Caco-2 (cell line): ENCODE results near the gene IL12RB1. TPM values are rescaled to one million over a fixed set of nuclear protein-coding genes. Genes with fewer than 3 reads are reported as not detected.

ENCODE experiments used
- BruUV-seq: library from RNA; stranded (reverse); fragments of 400-500 nt; replicated peaks from 2 replicates; lab custom pipeline; 2021; lab: Mats Ljungman, UMichigan
- CTCF ChIA-PET: fragments of 300-600 bp; sonication (Branson Sonifier 250); formaldehyde crosslinking; loops from one replicate; lab custom pipeline; 2022; ENCODE audit warnings: antibody characterized with exemption; lab: Charles Lee
- POLR2A ChIA-PET: fragments of 300-600 bp; sonication (Branson Sonifier 250); formaldehyde crosslinking; loops from one replicate; lab custom pipeline; 2022; ENCODE audit warnings: antibody characterized with exemption; lab: Charles Lee
- DNase-seq, 2 experiments: peaks; one replicate each; pipeline versions ENCODE4 v3.0.0 to v3.0.0-alpha.2; 2020 to 2022
- H3K27me3 ChIP-seq: replicated peaks from 2 replicates; pipeline ENCODE4 v1.6.0; 2011; ENCODE audit warnings: low read length; ENCODE audit not compliant: control insufficient read depth, insufficient read depth
- H3K36me3 ChIP-seq: 2 replicates; pipeline ENCODE4 v1.5.1; 2011; ENCODE audit warnings: low read length; ENCODE audit not compliant: control insufficient read depth, insufficient read depth
- H3K4me1 ChIP-seq: fragments of 250-450 bp; sonication (Bioruptor Pico); 2 replicates; pipeline ENCODE4 v1.5.1; 2020; ENCODE audit warnings: mild to moderate bottlenecking
- H3K4me3 ChIP-seq: 2 replicates; pipeline ENCODE4 v1.5.1; 2011; ENCODE audit warnings: low read depth, mild to moderate bottlenecking, control low read depth, low read length
- H3K9me3 ChIP-seq: fragments of 250-450 bp; sonication (Bioruptor Pico); 2 replicates; pipeline ENCODE4 v1.5.1; 2020; ENCODE audit warnings: mild to moderate bottlenecking, moderate library complexity
- H3K27ac Mint-ChIP-seq: one replicate; pipeline ENCODE4 v1.8.0; 2022; ENCODE audit warnings: mixed read lengths; ENCODE audit not compliant: unreplicated experiment
- H3K27me3 Mint-ChIP-seq: one replicate; pipeline ENCODE4 v1.8.0; 2022; ENCODE audit warnings: mixed read lengths; ENCODE audit not compliant: insufficient read depth, unreplicated experiment
- H3K36me3 Mint-ChIP-seq: one replicate; pipeline ENCODE4 v1.8.0; 2022; ENCODE audit warnings: mild to moderate bottlenecking, mixed read lengths; ENCODE audit not compliant: insufficient read depth, unreplicated experiment
- H3K4me1 Mint-ChIP-seq: one replicate; pipeline ENCODE4 v1.8.0; 2022; ENCODE audit warnings: low read depth, mixed read lengths; ENCODE audit not compliant: unreplicated experiment
- H3K4me3 Mint-ChIP-seq: one replicate; pipeline ENCODE4 v1.8.0; 2022; ENCODE audit warnings: mild to moderate bottlenecking, moderate library complexity, mixed read lengths; ENCODE audit not compliant: unreplicated experiment
- H3K9me3 Mint-ChIP-seq: one replicate; pipeline ENCODE4 v1.8.0; 2022; ENCODE audit warnings: mixed read lengths; ENCODE audit not compliant: unreplicated experiment
- CTCF ChIP-seq, 2 experiments: fragments of 200-600 bp in 1 of 2; IDR thresholded peaks; 1 replicate in 1 of 2; 2 replicates in 1 of 2; pipeline versions ENCODE4 v1.5.1 to v1.8.0; 2011 to 2022; ENCODE audit warnings: antibody characterized with exemption in 1 of 2, control low read depth in 1 of 2, inconsistent platforms in 1 of 2, low read depth in 1 of 2, low read length in 1 of 2, mild to moderate bottlenecking in 1 of 2, moderate library complexity in 1 of 2; ENCODE audit not compliant: insufficient read depth in 1 of 2, severe bottlenecking in 1 of 2, unreplicated experiment in 1 of 2
- intact Hi-C: fragments of 100-400 bp; cut with micrococcal nuclease; formaldehyde crosslinking; loops from one replicate; pipeline ENCODE4 v1.10.0; 2022; ENCODE audit not compliant: unreplicated experiment
- total RNA-seq: library from RNA; stranded (reverse); gene quantifications from 2 replicates; pipeline ENCODE4 v1.2.3, GENCODE V29; 2022

IL12RB1 gene
- total RNA-seq, 1 experiment from 2014 or later = not detected

GRCh38 chr19:18110609-18111232 lies 24.0 kb upstream of the IL12RB1 start:
- H3K9me3 ChIP-seq = no peaks in the 10 kb centered on the region
- Mint-ChIP-seq H3K27ac (no peak overlapping the region), H3K9me3 (no peaks in the 10 kb centered on the region), H3K4me3 (peak overlapping the region; percentile 74), H3K4me1 (peaks cover 8% of the 10 kb centered on the region), H3K36me3 (no peaks in the 10 kb centered on the region), H3K27me3 (no peaks in the 10 kb centered on the region)
- no peaks in the 10 kb centered on the region for H3K36me3 ChIP-seq
- H3K4me1 ChIP-seq = peaks cover 17% of the 10 kb centered on the region
- H3K4me3 ChIP-seq = peak overlapping the region; percentile 82
- ChIA-PET CTCF (interaction anchor here (0.6 to 1.0 kb wide), 3 partner anchors 11 to 58 kb away, joined by 3 to 4 read pairs (median 3); no protein-coding TSS in a partner anchor), POLR2A (no interaction called here)
- intact Hi-C loops = no loop called here
- no peaks in the 10 kb centered on the region for H3K27me3 ChIP-seq
- DNase-seq = no peak
- TF ChIP-seq CTCF (IDR thresholded peaks at IDR 0.05; ENCODE audit: insufficient read depth in 1 of 2, low read depth in 1 of 2, low read length in 1 of 2, severe bottlenecking in 1 of 2, unreplicated experiment in 1 of 2) = no peak
- BruUV-seq = no TSS peak

DNA sequence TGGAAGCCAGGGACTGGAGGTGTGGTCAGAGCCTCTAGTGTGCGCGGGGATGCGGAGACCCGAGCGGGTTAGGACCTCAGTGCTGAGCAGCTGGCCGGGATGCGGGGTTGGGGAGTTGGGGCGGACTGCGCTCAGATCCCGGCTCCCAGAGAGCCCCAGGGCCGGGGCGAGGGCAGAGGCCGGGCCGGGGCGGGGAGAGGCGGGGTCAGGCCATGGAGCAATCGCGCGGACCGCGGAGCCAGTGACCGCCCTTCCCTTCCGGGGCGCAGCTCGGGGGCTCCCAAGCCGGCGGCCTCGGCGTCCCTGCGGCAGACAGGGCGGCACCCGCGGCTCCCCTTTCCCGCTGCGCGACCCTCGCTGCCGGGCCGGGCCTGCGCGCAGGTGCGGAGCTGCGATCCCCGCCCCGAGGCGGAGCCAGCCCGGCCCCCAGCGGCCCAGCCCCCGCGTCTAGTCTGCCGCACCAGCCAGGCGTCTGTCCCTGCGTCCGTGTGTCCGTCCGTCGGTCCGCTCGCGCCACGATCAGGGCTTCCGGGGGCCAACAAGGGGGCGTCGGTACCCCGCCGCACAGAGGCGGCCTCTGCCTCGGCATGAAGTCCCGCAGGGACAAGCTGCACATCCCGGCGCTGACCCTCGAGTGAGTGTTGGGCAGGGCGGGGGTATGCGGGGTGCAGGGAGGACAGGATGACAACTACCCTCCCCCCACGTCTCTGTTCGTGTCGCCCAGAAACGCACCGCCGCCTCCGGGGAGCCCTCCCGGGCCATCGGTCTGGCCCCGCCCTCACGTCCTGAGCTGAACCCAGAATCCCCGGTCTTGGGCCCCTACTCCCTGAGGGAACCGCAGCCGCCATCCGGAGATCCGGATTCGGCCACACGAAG lies 23.2 kb upstream of the IL12RB1 start:
- peak; percentile 64 to 75 for DNase-seq
- no TSS peak for BruUV-seq

More for the DNA sequence above, 23.2 kb upstream of the IL12RB1 start:
- no peak for TF ChIP-seq CTCF (IDR thresholded peaks at IDR 0.05; ENCODE audit: insufficient read depth in 1 of 2, low read depth in 1 of 2, low read length in 1 of 2, severe bottlenecking in 1 of 2, unreplicated experiment in 1 of 2)
- POLR2A ChIA-PET = interaction anchor here (0.7 kb wide), 1 partner anchor 99 kb away, joined by 3 read pairs; no protein-coding TSS in a partner anchor
- H3K27me3 ChIP-seq = no peaks in the 10 kb centered on the region
- Mint-ChIP-seq H3K4me3 (peak overlapping the region; percentile 74), H3K27me3 (no peaks in the 10 kb centered on the region), H3K27ac (no peak overlapping the region), H3K4me1 (peaks cover 8% of the 10 kb centered on the region), H3K36me3 (no peaks in the 10 kb centered on the region), H3K9me3 (no peaks in the 10 kb centered on the region)
- H3K9me3 ChIP-seq = no peaks in the 10 kb centered on the region
- CTCF ChIA-PET = interaction anchor here (0.6 to 1.0 kb wide), 2 partner anchors 56 to 59 kb away, joined by 3 to 4 read pairs; no protein-coding TSS in a partner anchor
- peaks cover 17% of the 10 kb centered on the region for H3K4me1 ChIP-seq
- H3K36me3 ChIP-seq = no peaks in the 10 kb centered on the region
- intact Hi-C loops = no loop called here
- peak overlapping the region; percentile 82 for H3K4me3 ChIP-seq
